ENCODE results near the gene SLC25A34. TPM values are rescaled to one million over a fixed set of nuclear protein-coding genes. Genes with fewer than 3 reads are reported as not detected.

SLC25A34 gene
- total RNA-seq, 1 donor from 2014 or later, result 0.25 TPM

DNA sequence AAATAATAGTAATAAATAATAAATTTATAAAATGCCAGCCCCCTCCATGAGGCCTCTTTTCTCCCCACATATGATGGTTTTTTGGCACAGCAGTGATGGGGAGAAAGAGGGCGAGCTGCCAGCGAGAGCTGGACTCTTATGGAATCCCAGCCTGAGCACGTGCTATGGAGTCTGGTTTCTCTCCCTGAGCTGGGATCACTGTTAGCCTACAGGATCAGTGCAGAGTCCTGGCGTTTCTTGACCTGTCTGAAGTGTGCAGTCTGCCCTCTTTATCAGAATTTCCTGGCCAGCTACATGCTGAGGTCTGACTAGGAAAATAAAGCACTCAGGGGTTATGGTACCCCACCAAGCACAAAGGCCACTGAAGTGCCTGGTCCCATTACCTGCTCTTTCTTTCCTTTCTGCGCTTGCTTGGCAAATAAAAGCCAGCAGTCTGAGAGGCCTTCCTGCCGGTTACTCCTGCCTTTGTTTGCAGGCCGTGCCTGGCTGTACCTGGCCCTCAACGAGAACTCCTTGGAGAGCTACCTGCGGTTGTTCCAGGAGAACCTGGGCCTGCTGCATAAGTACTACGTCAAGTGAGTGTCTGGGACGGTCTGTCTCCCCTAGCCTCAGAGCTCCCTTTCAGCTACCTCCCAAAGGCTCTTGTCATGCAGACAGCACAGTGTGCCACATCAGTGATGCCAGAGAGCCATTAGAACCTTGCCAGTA, 18.5 kb upstream of the SLC25A34 start:
- H3K4me3 ChIP-seq (ENCODE audit: low read depth, low read length), result no peak overlapping the region
- no peaks in the 10 kb centered on the region for H3K27me3 ChIP-seq (ENCODE audit: control insufficient read depth, insufficient read depth, low read length)
- DNase-seq (ENCODE audit: low read depth), result no peak
- H3K36me3 ChIP-seq (ENCODE audit: control insufficient read depth, insufficient read depth, low read length), result peaks cover 2% of the 10 kb centered on the region
- TF ChIP-seq, protein P1, sequence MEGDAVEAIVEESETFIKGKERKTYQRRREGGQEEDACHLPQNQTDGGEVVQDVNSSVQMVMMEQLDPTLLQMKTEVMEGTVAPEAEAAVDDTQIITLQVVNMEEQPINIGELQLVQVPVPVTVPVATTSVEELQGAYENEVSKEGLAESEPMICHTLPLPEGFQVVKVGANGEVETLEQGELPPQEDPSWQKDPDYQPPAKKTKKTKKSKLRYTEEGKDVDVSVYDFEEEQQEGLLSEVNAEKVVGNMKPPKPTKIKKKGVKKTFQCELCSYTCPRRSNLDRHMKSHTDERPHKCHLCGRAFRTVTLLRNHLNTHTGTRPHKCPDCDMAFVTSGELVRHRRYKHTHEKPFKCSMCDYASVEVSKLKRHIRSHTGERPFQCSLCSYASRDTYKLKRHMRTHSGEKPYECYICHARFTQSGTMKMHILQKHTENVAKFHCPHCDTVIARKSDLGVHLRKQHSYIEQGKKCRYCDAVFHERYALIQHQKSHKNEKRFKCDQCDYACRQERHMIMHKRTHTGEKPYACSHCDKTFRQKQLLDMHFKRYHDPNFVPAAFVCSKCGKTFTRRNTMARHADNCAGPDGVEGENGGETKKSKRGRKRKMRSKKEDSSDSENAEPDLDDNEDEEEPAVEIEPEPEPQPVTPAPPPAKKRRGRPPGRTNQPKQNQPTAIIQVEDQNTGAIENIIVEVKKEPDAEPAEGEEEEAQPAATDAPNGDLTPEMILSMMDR (IDR thresholded peaks at IDR 0.05; ENCODE audit: insufficient read depth, low read length, poor library complexity, severe bottlenecking), result no peak

DNA sequence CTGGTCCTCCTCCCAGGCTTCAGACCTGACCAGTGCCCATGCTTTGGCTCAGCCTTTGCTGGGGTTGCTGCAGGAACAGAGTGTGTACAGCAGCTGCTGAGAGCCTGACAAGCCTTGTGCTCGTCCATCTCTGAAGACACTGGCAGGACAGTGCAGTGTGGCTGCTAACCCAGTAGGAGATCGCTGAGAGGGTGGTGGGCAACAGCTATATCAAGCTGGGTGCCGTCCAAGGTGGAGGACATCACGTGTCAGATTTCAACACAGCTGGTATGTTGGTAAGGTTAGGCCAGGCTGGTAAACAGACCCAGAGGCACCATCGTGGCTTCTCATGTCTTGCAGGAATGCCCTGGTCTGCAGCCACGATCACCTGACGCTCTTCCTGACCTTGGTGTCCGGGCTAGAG, 17.9 kb upstream of the SLC25A34 start:
- no peaks in the 10 kb centered on the region for H3K27me3 ChIP-seq (ENCODE audit: control insufficient read depth, insufficient read depth, low read length)
- no peak for DNase-seq (ENCODE audit: low read depth)
- no peak overlapping the region for H3K4me3 ChIP-seq (ENCODE audit: low read depth, low read length)
- peaks cover 2% of the 10 kb centered on the region for H3K36me3 ChIP-seq (ENCODE audit: control insufficient read depth, insufficient read depth, low read length)
- TF ChIP-seq, protein P1 (IDR thresholded peaks at IDR 0.05; ENCODE audit: insufficient read depth, low read length, poor library complexity, severe bottlenecking), result no peak

DNA sequence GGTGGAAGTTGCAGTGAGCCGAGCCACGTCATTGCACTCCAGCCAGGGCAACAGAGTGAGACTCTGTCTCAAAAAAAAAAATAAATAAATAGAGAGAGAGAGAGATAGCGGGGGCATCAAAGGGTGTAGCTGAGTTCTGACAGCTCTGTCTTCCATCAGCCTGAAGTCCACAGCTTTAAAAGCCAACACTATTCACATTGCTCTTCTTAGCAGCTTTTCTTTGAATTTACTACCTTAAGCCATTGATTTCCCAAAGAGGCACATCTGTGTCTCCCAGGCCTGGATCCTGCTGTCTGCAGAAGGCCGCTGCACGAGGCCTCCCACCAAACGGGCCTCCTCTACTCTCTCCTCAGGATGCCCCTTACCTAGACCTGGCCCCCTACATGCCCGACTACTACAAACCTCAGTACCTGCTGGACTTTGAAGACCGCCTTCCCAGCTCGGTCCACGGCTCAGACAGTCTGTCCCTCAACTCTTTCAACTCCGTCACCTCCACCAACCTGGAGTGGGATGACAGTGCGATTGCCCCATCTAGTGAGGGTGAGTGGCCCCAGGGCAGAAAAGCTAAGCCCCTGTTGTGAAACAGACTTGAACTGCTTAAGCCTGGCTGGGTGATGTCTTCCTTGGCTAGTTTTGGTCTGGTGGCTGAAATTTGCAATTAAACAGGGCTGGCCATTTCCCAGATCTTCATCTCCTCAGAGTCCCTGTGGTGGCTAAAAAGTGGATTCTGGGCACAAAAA, 16.5 kb upstream of the SLC25A34 start:
- Histone ChIP-seq H3K36me3 (ENCODE audit: control insufficient read depth, insufficient read depth, low read length) (peaks cover 2% of the 10 kb centered on the region), H3K4me3 (ENCODE audit: low read depth, low read length) (no peak overlapping the region), H3K27me3 (ENCODE audit: control insufficient read depth, insufficient read depth, low read length) (no peaks in the 10 kb centered on the region)
- no peak for DNase-seq (ENCODE audit: low read depth)
- TF ChIP-seq, protein P1 (IDR thresholded peaks at IDR 0.05; ENCODE audit: insufficient read depth, low read length, poor library complexity, severe bottlenecking), result no peak

DNA sequence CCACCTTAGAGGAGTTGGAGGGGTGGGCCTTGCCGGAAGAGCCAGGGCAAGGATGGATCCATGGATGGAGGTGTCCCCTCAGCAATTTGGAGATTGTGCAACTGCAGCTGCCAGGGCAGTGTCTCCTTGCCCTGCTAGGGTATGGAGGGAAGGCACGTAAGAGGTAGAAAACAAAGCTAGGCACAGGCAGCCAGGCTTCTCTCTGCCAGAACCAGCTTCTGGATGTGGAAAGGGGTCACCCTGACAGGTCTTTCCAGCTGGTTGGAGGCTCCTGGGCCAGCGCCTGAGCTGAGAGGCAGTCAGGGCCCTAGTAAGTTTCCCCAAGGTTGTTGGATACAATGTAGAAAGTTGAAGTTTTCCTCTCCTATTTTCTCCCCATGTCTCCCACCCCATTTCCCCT, 15.2 kb upstream of the SLC25A34 start:
- TF ChIP-seq, protein P1 (IDR thresholded peaks at IDR 0.05; ENCODE audit: insufficient read depth, low read length, poor library complexity, severe bottlenecking), result no peak
- DNase-seq (ENCODE audit: low read depth), result no peak
- Histone ChIP-seq H3K36me3 (ENCODE audit: control insufficient read depth, insufficient read depth, low read length) (peaks cover 2% of the 10 kb centered on the region), H3K4me3 (ENCODE audit: low read depth, low read length) (no peak overlapping the region), H3K27me3 (ENCODE audit: control insufficient read depth, insufficient read depth, low read length) (no peaks in the 10 kb centered on the region)

DNA sequence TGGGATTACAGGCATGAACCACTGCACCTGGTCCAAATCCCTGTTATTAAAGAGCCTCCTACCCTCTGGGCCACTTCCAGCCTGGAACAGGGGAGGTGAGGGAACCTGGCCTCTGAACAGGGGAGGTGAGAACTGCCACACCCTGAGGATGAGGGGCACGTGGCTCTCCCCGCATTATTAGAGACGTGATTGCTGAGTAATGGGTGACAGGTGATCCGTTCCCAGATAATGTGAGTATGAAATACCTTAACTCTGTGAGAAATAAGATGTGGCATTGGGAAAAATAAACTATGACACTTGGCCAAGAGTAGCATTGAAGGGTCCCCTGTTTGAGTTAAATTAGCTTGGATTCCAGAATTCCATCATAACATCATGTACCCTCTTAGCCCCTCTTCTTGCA, 13.6 kb upstream of the SLC25A34 start:
- Histone ChIP-seq H3K27me3 (ENCODE audit: control insufficient read depth, insufficient read depth, low read length) (no peaks in the 10 kb centered on the region), H3K36me3 (ENCODE audit: control insufficient read depth, insufficient read depth, low read length) (no peaks in the 10 kb centered on the region), H3K4me3 (ENCODE audit: low read depth, low read length) (no peak overlapping the region)
- no peak for DNase-seq (ENCODE audit: low read depth)
- TF ChIP-seq, protein P1 (IDR thresholded peaks at IDR 0.05; ENCODE audit: insufficient read depth, low read length, poor library complexity, severe bottlenecking), result no peak

All from kidney epithelial cell (primary cell).